ENCODE measurements around the gene LCE7A. TPM values are rescaled to one million over a fixed set of nuclear protein-coding genes. Genes with fewer than 3 reads are reported as not detected.

Gene LCE7A
- total and polyA plus RNA-seq, 4 donors: not detected

DNA sequence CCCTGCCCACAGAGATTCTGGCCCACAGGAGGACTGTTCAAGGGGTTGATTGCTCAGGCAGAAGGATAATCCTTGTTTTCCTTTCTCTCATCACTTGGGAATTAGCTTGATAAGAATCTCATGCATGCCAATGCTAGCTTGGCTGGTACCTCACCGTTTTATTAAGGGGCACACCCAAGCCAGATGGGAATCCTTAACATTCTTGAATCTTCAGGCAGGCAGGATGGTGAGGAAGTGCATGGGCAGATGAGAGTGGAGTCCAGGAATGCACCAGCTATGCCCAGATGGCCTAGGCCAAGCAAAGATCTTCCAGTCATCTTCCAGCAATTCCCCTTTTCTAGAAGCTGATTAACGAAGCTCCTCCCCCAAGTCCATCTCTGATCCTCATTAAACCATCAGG is 4.1 kb upstream of the LCE7A start:
- TF ChIP-seq, protein P1, sequence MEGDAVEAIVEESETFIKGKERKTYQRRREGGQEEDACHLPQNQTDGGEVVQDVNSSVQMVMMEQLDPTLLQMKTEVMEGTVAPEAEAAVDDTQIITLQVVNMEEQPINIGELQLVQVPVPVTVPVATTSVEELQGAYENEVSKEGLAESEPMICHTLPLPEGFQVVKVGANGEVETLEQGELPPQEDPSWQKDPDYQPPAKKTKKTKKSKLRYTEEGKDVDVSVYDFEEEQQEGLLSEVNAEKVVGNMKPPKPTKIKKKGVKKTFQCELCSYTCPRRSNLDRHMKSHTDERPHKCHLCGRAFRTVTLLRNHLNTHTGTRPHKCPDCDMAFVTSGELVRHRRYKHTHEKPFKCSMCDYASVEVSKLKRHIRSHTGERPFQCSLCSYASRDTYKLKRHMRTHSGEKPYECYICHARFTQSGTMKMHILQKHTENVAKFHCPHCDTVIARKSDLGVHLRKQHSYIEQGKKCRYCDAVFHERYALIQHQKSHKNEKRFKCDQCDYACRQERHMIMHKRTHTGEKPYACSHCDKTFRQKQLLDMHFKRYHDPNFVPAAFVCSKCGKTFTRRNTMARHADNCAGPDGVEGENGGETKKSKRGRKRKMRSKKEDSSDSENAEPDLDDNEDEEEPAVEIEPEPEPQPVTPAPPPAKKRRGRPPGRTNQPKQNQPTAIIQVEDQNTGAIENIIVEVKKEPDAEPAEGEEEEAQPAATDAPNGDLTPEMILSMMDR (IDR thresholded peaks at IDR 0.05; ENCODE audit: low read depth, low read length, missing input control): no peak
- TF ChIP-seq, protein P2, sequence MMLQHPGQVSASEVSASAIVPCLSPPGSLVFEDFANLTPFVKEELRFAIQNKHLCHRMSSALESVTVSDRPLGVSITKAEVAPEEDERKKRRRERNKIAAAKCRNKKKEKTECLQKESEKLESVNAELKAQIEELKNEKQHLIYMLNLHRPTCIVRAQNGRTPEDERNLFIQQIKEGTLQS (IDR thresholded peaks at IDR 0.05): no peak
- TF ChIP-seq, protein P3, sequence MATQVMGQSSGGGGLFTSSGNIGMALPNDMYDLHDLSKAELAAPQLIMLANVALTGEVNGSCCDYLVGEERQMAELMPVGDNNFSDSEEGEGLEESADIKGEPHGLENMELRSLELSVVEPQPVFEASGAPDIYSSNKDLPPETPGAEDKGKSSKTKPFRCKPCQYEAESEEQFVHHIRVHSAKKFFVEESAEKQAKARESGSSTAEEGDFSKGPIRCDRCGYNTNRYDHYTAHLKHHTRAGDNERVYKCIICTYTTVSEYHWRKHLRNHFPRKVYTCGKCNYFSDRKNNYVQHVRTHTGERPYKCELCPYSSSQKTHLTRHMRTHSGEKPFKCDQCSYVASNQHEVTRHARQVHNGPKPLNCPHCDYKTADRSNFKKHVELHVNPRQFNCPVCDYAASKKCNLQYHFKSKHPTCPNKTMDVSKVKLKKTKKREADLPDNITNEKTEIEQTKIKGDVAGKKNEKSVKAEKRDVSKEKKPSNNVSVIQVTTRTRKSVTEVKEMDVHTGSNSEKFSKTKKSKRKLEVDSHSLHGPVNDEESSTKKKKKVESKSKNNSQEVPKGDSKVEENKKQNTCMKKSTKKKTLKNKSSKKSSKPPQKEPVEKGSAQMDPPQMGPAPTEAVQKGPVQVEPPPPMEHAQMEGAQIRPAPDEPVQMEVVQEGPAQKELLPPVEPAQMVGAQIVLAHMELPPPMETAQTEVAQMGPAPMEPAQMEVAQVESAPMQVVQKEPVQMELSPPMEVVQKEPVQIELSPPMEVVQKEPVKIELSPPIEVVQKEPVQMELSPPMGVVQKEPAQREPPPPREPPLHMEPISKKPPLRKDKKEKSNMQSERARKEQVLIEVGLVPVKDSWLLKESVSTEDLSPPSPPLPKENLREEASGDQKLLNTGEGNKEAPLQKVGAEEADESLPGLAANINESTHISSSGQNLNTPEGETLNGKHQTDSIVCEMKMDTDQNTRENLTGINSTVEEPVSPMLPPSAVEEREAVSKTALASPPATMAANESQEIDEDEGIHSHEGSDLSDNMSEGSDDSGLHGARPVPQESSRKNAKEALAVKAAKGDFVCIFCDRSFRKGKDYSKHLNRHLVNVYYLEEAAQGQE (IDR thresholded peaks at IDR 0.05): no peak
- no peak for TF ChIP-seq JUND (IDR thresholded peaks at IDR 0.05)
- no peak for TF ChIP-seq RXRA (IDR thresholded peaks at IDR 0.05)
- TF ChIP-seq RAD21 (IDR thresholded peaks at IDR 0.05): no peak
- TF ChIP-seq FOXA1 (IDR thresholded peaks at IDR 0.05): no peak
- no peak for TF ChIP-seq FOXA2 (IDR thresholded peaks at IDR 0.05)
- TF ChIP-seq EGR1 (IDR thresholded peaks at IDR 0.05; ENCODE audit: low read depth in 2 of 2): no peak
- TF ChIP-seq TAF1 (conservative IDR thresholded peaks at IDR 0.05): no peak
- no peak for TF ChIP-seq HNF4G (IDR thresholded peaks at IDR 0.05)
- TF ChIP-seq, protein P4, sequence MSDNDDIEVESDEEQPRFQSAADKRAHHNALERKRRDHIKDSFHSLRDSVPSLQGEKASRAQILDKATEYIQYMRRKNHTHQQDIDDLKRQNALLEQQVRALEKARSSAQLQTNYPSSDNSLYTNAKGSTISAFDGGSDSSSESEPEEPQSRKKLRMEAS (IDR thresholded peaks at IDR 0.05): no peak
- no peak for TF ChIP-seq NR2F2 (IDR thresholded peaks at IDR 0.05)
- TF ChIP-seq GABPA (IDR thresholded peaks at IDR 0.05 in 1 of 2, conservative IDR thresholded peaks at IDR 0.05 in 1 of 2): no peak
- no peak for TF ChIP-seq HNF4A (conservative IDR thresholded peaks at IDR 0.05)
- no peak for TF ChIP-seq SP1 (IDR thresholded peaks at IDR 0.05)
- Histone ChIP-seq H3K9ac (ENCODE audit: low read depth in 1 of 2, low read length in 2 of 2) (no peak overlapping the region), H3K36me3 (ENCODE audit: control insufficient read depth in 4 of 4, insufficient read depth in 3 of 4, low read depth in 1 of 4, low read length in 3 of 4) (no peaks in the 10 kb centered on the region), H3K9me3 (ENCODE audit: control insufficient read depth in 4 of 4, low read length in 3 of 4) (no peaks in the 10 kb centered on the region), H3K4me3 (ENCODE audit: low read depth in 1 of 3, low read length in 3 of 3) (no peak overlapping the region), H3K27ac (ENCODE audit: low read depth in 1 of 2, low read length in 2 of 2) (no peak overlapping the region), H3K4me1 (ENCODE audit: control insufficient read depth in 4 of 4, insufficient read depth in 4 of 4, low read length in 3 of 4) (no peaks in the 10 kb centered on the region), H3K27me3 (ENCODE audit: control insufficient read depth in 4 of 4, insufficient read depth in 4 of 4, low read length in 3 of 4) (peaks cover 0 to 10% (median 0%) of the 10 kb centered on the region in 4 donors)
- WGBS: 43% methylated on average over 2 of the region's 2 CpGs
- DNase-seq (ENCODE audit: low spot score): no peak

DNA sequence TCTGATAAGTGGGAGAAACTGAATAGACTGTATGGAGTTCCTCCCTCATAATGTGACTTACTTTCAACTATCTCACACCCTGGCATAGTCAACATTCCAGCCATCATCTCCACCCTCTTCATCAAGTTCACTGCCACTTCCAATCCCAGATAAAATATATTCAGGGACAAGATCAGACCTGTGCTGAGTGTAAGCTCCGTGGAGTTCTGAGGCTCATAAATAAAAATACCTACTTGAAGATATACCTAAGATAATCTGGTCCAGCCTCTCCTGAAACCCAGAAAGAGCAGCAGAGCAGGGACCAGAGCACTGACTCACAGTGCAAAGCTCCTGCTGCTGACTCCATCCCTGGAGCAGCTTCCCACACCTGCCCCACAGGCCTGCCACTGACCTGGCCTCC is 1.7 kb upstream of the LCE7A start:
- no peak for DNase-seq (ENCODE audit: low spot score)
- Histone ChIP-seq H3K9ac (ENCODE audit: low read depth in 1 of 2, low read length in 2 of 2) (no peak overlapping the region), H3K36me3 (ENCODE audit: control insufficient read depth in 4 of 4, insufficient read depth in 3 of 4, low read depth in 1 of 4, low read length in 3 of 4) (no peaks in the 10 kb centered on the region), H3K27ac (ENCODE audit: low read depth in 1 of 2, low read length in 2 of 2) (no peak overlapping the region), H3K27me3 (ENCODE audit: control insufficient read depth in 4 of 4, insufficient read depth in 4 of 4, low read length in 3 of 4) (peaks cover 0 to 10% (median 0%) of the 10 kb centered on the region in 4 donors), H3K4me3 (ENCODE audit: low read depth in 1 of 3, low read length in 3 of 3) (no peak overlapping the region), H3K4me1 (ENCODE audit: control insufficient read depth in 4 of 4, insufficient read depth in 4 of 4, low read length in 3 of 4) (no peaks in the 10 kb centered on the region), H3K9me3 (ENCODE audit: control insufficient read depth in 4 of 4, low read length in 3 of 4) (no peaks in the 10 kb centered on the region)
- TF ChIP-seq, protein P1 (IDR thresholded peaks at IDR 0.05; ENCODE audit: low read depth, low read length, missing input control): no peak
- TF ChIP-seq TAF1 (conservative IDR thresholded peaks at IDR 0.05) (no peak), SP1 (IDR thresholded peaks at IDR 0.05) (no peak), HNF4G (IDR thresholded peaks at IDR 0.05) (no peak), RXRA (IDR thresholded peaks at IDR 0.05) (no peak)
- TF ChIP-seq, protein P2 (IDR thresholded peaks at IDR 0.05): no peak
- TF ChIP-seq, protein P5, sequence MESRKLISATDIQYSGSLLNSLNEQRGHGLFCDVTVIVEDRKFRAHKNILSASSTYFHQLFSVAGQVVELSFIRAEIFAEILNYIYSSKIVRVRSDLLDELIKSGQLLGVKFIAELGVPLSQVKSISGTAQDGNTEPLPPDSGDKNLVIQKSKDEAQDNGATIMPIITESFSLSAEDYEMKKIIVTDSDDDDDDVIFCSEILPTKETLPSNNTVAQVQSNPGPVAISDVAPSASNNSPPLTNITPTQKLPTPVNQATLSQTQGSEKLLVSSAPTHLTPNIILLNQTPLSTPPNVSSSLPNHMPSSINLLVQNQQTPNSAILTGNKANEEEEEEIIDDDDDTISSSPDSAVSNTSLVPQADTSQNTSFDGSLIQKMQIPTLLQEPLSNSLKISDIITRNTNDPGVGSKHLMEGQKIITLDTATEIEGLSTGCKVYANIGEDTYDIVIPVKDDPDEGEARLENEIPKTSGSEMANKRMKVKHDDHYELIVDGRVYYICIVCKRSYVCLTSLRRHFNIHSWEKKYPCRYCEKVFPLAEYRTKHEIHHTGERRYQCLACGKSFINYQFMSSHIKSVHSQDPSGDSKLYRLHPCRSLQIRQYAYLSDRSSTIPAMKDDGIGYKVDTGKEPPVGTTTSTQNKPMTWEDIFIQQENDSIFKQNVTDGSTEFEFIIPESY (IDR thresholded peaks at IDR 0.05): no peak
- TF ChIP-seq, protein P3 (IDR thresholded peaks at IDR 0.05): no peak
- WGBS: 70% methylated on average over 1 of the region's 1 CpG
